Fibroblast of lung (primary cell): ENCODE data around the gene CRACR2B. TPM values are rescaled to one million over a fixed set of nuclear protein-coding genes. Genes with fewer than 3 reads are reported as not detected.

Source experiments
- DNase-seq, 2 donors: peaks; one replicate each; pipeline versions ENCODE4 v3.0.0 to v3.0.0-alpha.2; 2010; ENCODE audit warnings: low read depth in 2 of 2
- H2AFZ ChIP-seq: 2 replicates; pipeline ENCODE4 v1.5.1; 2012; ENCODE audit warnings: low read length, control low read depth, inconsistent platforms
- H3K27ac ChIP-seq: 2 replicates; pipeline ENCODE4 v1.5.1; 2011; ENCODE audit warnings: low read length, control low read depth; ENCODE audit not compliant: insufficient read depth
- H3K27me3 ChIP-seq: 2 replicates; pipeline ENCODE4 v1.5.1; 2011; ENCODE audit warnings: mild to moderate bottlenecking, low read length; ENCODE audit not compliant: control insufficient read depth, insufficient read depth
- H3K36me3 ChIP-seq: 2 replicates; pipeline ENCODE4 v1.5.1; 2011; ENCODE audit warnings: low read length; ENCODE audit not compliant: control insufficient read depth, insufficient read depth
- H3K4me1 ChIP-seq: 2 replicates; pipeline ENCODE4 v1.5.1; 2011; ENCODE audit warnings: low read length; ENCODE audit not compliant: control insufficient read depth, insufficient read depth; ENCODE audit errors: extremely low read depth
- H3K4me2 ChIP-seq: 2 replicates; pipeline ENCODE4 v1.5.1; 2011; ENCODE audit warnings: low read length, control low read depth; ENCODE audit not compliant: insufficient read depth; ENCODE audit errors: extremely low read depth
- H3K4me3 ChIP-seq, 4 experiments: fragments of 200-600 bp in 1 of 4; sonication (generic) in 1 of 4; replicated peaks in 1 of 4; 2 replicates each; pipeline ENCODE4 v1.5.1; 2011 to 2016; ENCODE audit warnings: low read length in 4 of 4, low read depth in 3 of 4, mild to moderate bottlenecking in 3 of 4, control low read depth in 2 of 4, inconsistent platforms in 1 of 4, mixed read lengths in 1 of 4; ENCODE audit not compliant: insufficient read depth in 1 of 4; ENCODE audit errors: control extremely low read depth in 1 of 4
- H3K79me2 ChIP-seq: 2 replicates; pipeline ENCODE4 v1.5.1; 2012; ENCODE audit warnings: mild to moderate bottlenecking, low read length, inconsistent platforms; ENCODE audit not compliant: control insufficient read depth, insufficient read depth
- H3K9ac ChIP-seq: 2 replicates; pipeline ENCODE4 v1.5.1; 2011; ENCODE audit warnings: mild to moderate bottlenecking, low read length, control low read depth; ENCODE audit not compliant: insufficient read depth
- H3K9me3 ChIP-seq: 2 replicates; pipeline ENCODE4 v1.5.1; 2012; ENCODE audit warnings: low read depth, low read length; ENCODE audit not compliant: control insufficient read depth, insufficient read depth
- H4K20me1 ChIP-seq: 2 replicates; pipeline ENCODE4 v1.5.1; 2011; ENCODE audit warnings: low read length; ENCODE audit not compliant: control insufficient read depth, insufficient read depth; ENCODE audit errors: extremely low read depth
- CTCF ChIP-seq, 2 donors: IDR thresholded peaks in 1 of 2; conservative IDR thresholded peaks in 1 of 2; 1 replicate in 1 of 2; 2 replicates in 1 of 2; pipeline ENCODE4 v1.5.1; 2011 to 2012; ENCODE audit warnings: low read length in 2 of 2, control low read depth in 1 of 2, inconsistent platforms in 1 of 2, low read depth in 1 of 2, mild to moderate bottlenecking in 1 of 2
- EZH2 ChIP-seq: IDR thresholded peaks from 2 replicates; pipeline ENCODE4 v1.5.1; 2012; ENCODE audit warnings: low read length, control low read depth, mild to moderate bottlenecking; ENCODE audit errors: missing control alignments
- polyA plus RNA-seq, 2 donors: library from polyadenylated mRNA; depleted of rRNA in 1 of 2; stranded (reverse) in 1 of 2; unstranded in 1 of 2; fragments of >200 nt; gene quantifications; 2 replicates each; pipeline ENCODE4 v1.2.1, GENCODE V29; 2011 to 2012; ENCODE audit warnings: missing spikeins in 1 of 2
- total RNA-seq: library from RNA; depleted of rRNA; stranded (reverse); fragments of >200 nt; gene quantifications from 2 replicates; pipeline ENCODE4 v1.2.1, GENCODE V29; 2014

CRACR2B gene
- total and polyA plus RNA-seq, 2 donors (not counting 1 experiment from before 2014, with no cell fraction given): 0.11 to 0.66 TPM

DNA sequence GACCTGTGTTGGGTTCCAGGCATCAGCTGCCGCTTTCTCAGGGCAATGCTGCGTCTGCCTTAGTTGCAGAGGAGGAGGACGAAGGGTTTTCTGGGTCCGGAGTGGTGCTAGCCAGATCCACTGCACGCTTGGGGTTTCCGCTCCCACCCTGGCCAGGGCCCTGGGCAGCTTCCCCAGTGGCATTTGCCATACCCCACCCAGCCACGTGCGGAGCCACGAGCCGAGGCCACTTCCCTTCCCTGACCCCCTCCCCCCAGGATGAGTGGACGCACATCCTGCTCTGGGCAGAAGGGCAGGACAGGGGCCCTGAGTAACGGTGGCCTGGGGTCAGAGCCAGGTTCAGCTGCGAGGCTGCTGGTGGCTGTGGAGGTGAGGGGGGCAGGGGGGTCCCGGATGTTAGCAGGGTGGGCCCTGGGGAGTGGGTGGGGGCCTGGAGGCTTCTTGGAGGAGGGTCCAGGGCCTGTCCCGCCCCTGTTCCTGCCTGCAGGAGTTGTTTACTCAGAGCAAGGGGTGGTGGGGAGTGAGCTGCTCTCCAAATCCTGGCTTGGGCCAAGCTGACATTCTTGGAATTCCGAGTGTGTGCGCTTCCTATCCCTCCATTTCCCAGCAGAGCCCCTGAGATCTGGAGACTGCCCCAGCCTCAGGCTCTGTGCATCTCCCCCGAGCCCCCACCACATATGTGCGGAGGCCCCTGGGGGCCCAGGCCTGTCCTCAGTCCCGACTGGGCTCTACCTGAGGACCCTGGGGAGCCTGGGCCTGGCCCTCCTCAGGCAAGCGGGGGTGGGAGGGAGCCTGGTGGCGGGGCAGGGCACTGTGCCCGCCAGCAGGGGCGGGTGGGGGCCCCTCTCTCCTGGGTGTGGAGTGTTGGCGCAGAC lies 16.3 kb downstream of the CRACR2B start:
- H3K4me1 ChIP-seq: peaks cover 41% of the 10 kb centered on the region
- peaks cover 73% of the 10 kb centered on the region for H3K79me2 ChIP-seq
- H4K20me1 ChIP-seq: peaks cover 5% of the 10 kb centered on the region
- H3K27ac ChIP-seq: peak overlapping the region; percentile 87
- peak overlapping the region; percentile 95 for H3K9ac ChIP-seq
- no peaks in the 10 kb centered on the region for H3K27me3 ChIP-seq
- H3K36me3 ChIP-seq: peaks cover 20% of the 10 kb centered on the region
- peak overlapping the region; percentile 59 to 96 (median 89) for H3K4me3 ChIP-seq
- no peaks in the 10 kb centered on the region for H3K9me3 ChIP-seq
- DNase-seq: peak; percentile 93 to 96
- peak overlapping the region; percentile 61 for H3K4me2 ChIP-seq
- no peak overlapping the region for H2AFZ ChIP-seq
- TF ChIP-seq EZH2: no peak

- Histone ChIP-seq H3K27me3 (no peaks in the 10 kb centered on the region), H3K4me3 (peak overlapping the region; percentile 26 to 96 (median 40)), H3K9me3 (no peaks in the 10 kb centered on the region), H3K79me2 (peaks cover 65% of the 10 kb centered on the region), H2AFZ (no peak overlapping the region), H3K27ac (peak overlapping the region; percentile 87), H3K4me1 (peaks cover 40% of the 10 kb centered on the region), H3K4me2 (peak overlapping the region; percentile 61), H4K20me1 (peaks cover 5% of the 10 kb centered on the region), H3K36me3 (peaks cover 14% of the 10 kb centered on the region), H3K9ac (peak overlapping the region; percentile 95)
- peak; percentile 78 to 98 for DNase-seq
- TF ChIP-seq CTCF (conservative IDR thresholded peaks at IDR 0.05 in 1 of 2, IDR thresholded peaks at IDR 0.05 in 1 of 2; ENCODE audit: low read depth in 1 of 2, low read length in 2 of 2) (no peak), EZH2 (no peak)
These were observed 17.2 kb downstream of the CRACR2B start for GRCh38 chr11:844693-845644.

- Histone ChIP-seq H3K9me3 (no peaks in the 10 kb centered on the region), H3K4me1 (peaks cover 37% of the 10 kb centered on the region), H3K27me3 (no peaks in the 10 kb centered on the region), H4K20me1 (peaks cover 2% of the 10 kb centered on the region), H3K79me2 (peaks cover 62% of the 10 kb centered on the region), H3K36me3 (peaks cover 4% of the 10 kb centered on the region), H3K27ac (peak overlapping the region; percentile 87), H3K4me3 (peak overlapping the region in 1 of 4 experiments; percentile 96), H3K9ac (no peak overlapping the region), H2AFZ (no peak overlapping the region), H3K4me2 (peak overlapping the region; percentile 62)
- DNase-seq: peak in 1 of 2 donors; percentile 43
- TF ChIP-seq CTCF (conservative IDR thresholded peaks at IDR 0.05 in 1 of 2, IDR thresholded peaks at IDR 0.05 in 1 of 2; ENCODE audit: low read depth in 1 of 2, low read length in 2 of 2) (no peak), EZH2 (no peak)
These were observed 18.3 kb downstream of the CRACR2B start for GRCh38 chr11:845872-846495.
